Gastroesophageal sphincter (tissue), 4 donors: Measurements from ENCODE around the gene PGR. TPM values are rescaled to one million over a fixed set of nuclear protein-coding genes. Genes with fewer than 3 reads are reported as not detected.

ENCODE experiments used
- ATAC-seq: fragments of 150-250 bp; one replicate; pipeline ENCODE4 v1.9.1; 2016; ENCODE audit warnings: mild to moderate bottlenecking, moderate library complexity
- H3K27ac ChIP-seq, 4 donors: fragments of 200-600 bp; sonication (generic) in 3 of 4; 1 replicate in 3 of 4; 2 replicates in 1 of 4; pipeline ENCODE4 v1.5.1; 2016 to 2019
- H3K27me3 ChIP-seq: fragments of 200-600 bp; sonication (generic); one replicate; pipeline ENCODE4 v1.5.1; 2019
- H3K36me3 ChIP-seq, 2 donors: fragments of 200-600 bp; sonication (generic); one replicate each; pipeline ENCODE4 v1.5.1; 2019; ENCODE audit warnings: control low read depth in 1 of 2
- H3K4me1 ChIP-seq, 3 donors: fragments of 200-600 bp; sonication (generic); 1 replicate in 2 of 3; 2 replicates in 1 of 3; pipeline ENCODE4 v1.5.1; 2016 to 2019; ENCODE audit warnings: control low read depth in 2 of 3
- H3K4me3 ChIP-seq, 2 donors: fragments of 200-600 bp; sonication (generic); one replicate each; pipeline ENCODE4 v1.5.1; 2019; ENCODE audit warnings: mild to moderate bottlenecking in 1 of 2, moderate library complexity in 1 of 2
- H3K9me3 ChIP-seq, 3 donors: fragments of 200-600 bp; sonication (generic); one replicate each; pipeline ENCODE4 v1.5.1; 2017 to 2019; ENCODE audit warnings: control low read depth in 2 of 3
- CTCF ChIP-seq, 4 experiments: fragments of 200-600 bp in 2 of 4; fragments of 450-650 bp in 2 of 4; sonication (generic) in 1 of 4; IDR thresholded peaks; one replicate each; pipeline ENCODE4 v1.5.1; 2017 to 2019; ENCODE audit warnings: antibody characterized with exemption in 4 of 4, mild to moderate bottlenecking in 2 of 4, moderate library complexity in 2 of 4
- EP300 ChIP-seq: sonication (generic); formaldehyde crosslinking; IDR thresholded peaks from one replicate; pipeline ENCODE4 v1.6.1; 2017; ENCODE audit warnings: antibody characterized with exemption, mild to moderate bottlenecking
- POLR2A ChIP-seq, 2 donors: fragments of 450-650 bp; IDR thresholded peaks; one replicate each; pipeline ENCODE4 v1.6.1; 2017; ENCODE audit warnings: antibody characterized with exemption in 2 of 2, mild to moderate bottlenecking in 2 of 2, moderate library complexity in 1 of 2
- POLR2AphosphoS5 ChIP-seq: sonication (generic); formaldehyde crosslinking; IDR thresholded peaks from one replicate; pipeline ENCODE4 v1.6.1; 2017; ENCODE audit warnings: antibody characterized with exemption
- WGBS, 2 donors: methylation state at CpG; one replicate each; pipeline ENCODE4 v1.1.5; 2018; ENCODE audit warnings: low coverage in 1 of 2; 5-methylcytosine and 5-hydroxymethylcytosine counted together
- total RNA-seq, 4 donors: library from RNA; depleted of rRNA; stranded (reverse); fragments of >200 nt; gene quantifications; one replicate each; pipeline ENCODE4 v1.1.0, GENCODE V29; 2016

PGR gene
- total RNA-seq, 4 donors from 2014 or later: 5.1 to 11.3 (median 9.2) TPM

GRCh38 chr11:101127197-101127698, 2.4 kb downstream of the PGR start:
- peaks cover 0 to 46% (median 5%) of the 10 kb centered on the region in 3 donors for H3K4me1 ChIP-seq
- no peak for TF ChIP-seq CTCF (IDR thresholded peaks at IDR 0.05)
- no peak for TF ChIP-seq EP300
- TF ChIP-seq POLR2AphosphoS5: no peak
- TF ChIP-seq POLR2A (IDR thresholded peaks at IDR 0.05): no peak
- peak overlapping the region; percentile 45 to 89 (median 84) for H3K27ac ChIP-seq
- ATAC-seq: peak; percentile 64
- peak overlapping the region; percentile 52 to 73 for H3K4me3 ChIP-seq
- peaks cover 43% of the 10 kb centered on the region for H3K27me3 ChIP-seq
- H3K9me3 ChIP-seq: no peaks in the 10 kb centered on the region
- H3K36me3 ChIP-seq: no peaks in the 10 kb centered on the region
- WGBS, 2 donors: 2 to 13% methylated on average over 3 to 20 of the region's 55 CpGs

GRCh38 chr11:101126551-101127196, 2.9 kb downstream of the PGR start:
- WGBS, 2 donors: 5 to 9% methylated on average over 9 to 17 of the region's 18 CpGs
- ATAC-seq: no peak
- peaks cover 41% of the 10 kb centered on the region for H3K27me3 ChIP-seq
- no peaks in the 10 kb centered on the region for H3K9me3 ChIP-seq
- peaks cover 0 to 46% (median 5%) of the 10 kb centered on the region in 3 donors for H3K4me1 ChIP-seq
- no peaks in the 10 kb centered on the region for H3K36me3 ChIP-seq
- H3K4me3 ChIP-seq: peak overlapping the region; percentile 52 to 73
- H3K27ac ChIP-seq: peak overlapping the region; percentile 45 to 89 (median 84)
- TF ChIP-seq EP300 (no peak), POLR2A (IDR thresholded peaks at IDR 0.05) (no peak), POLR2AphosphoS5 (no peak), CTCF (IDR thresholded peaks at IDR 0.05) (no peak)

- ATAC-seq: no peak
- TF ChIP-seq POLR2A (IDR thresholded peaks at IDR 0.05) (no peak), EP300 (no peak), CTCF (IDR thresholded peaks at IDR 0.05) (no peak), POLR2AphosphoS5 (no peak)
- no peaks in the 10 kb centered on the region for H3K36me3 ChIP-seq
- 54 to 60% methylated on average over 4 of the region's 4 CpGs for WGBS, 2 donors
- no peak overlapping the region for H3K4me3 ChIP-seq
- H3K27me3 ChIP-seq: no peaks in the 10 kb centered on the region
- no peak overlapping the region for H3K27ac ChIP-seq
- no peaks in the 10 kb centered on the region for H3K9me3 ChIP-seq
- H3K4me1 ChIP-seq: no peaks in the 10 kb centered on the region
Measured at GRCh38 chr11:101115671-101116160, 13.9 kb downstream of the PGR start.

- Histone ChIP-seq H3K27me3 (no peaks in the 10 kb centered on the region), H3K9me3 (no peaks in the 10 kb centered on the region), H3K36me3 (no peaks in the 10 kb centered on the region), H3K4me3 (no peak overlapping the region), H3K27ac (no peak overlapping the region), H3K4me1 (no peaks in the 10 kb centered on the region)
- ATAC-seq: no peak
- no peak for TF ChIP-seq POLR2AphosphoS5
- no peak for TF ChIP-seq CTCF (IDR thresholded peaks at IDR 0.05)
- TF ChIP-seq POLR2A (IDR thresholded peaks at IDR 0.05): no peak
- TF ChIP-seq EP300: no peak
- 83% methylated on average over 2 of the region's 2 CpGs; no CpG with 5 or more reads in 1 of the 2 donors for WGBS, 2 donors
Measured at GRCh38 chr11:101113540-101113939, 16.1 kb downstream of the PGR start.

GRCh38 chr11:101104716-101105115, 24.9 kb downstream of the PGR start:
- Histone ChIP-seq H3K27ac (no peak overlapping the region), H3K27me3 (no peaks in the 10 kb centered on the region), H3K36me3 (no peaks in the 10 kb centered on the region), H3K4me1 (no peaks in the 10 kb centered on the region), H3K4me3 (no peak overlapping the region), H3K9me3 (no peaks in the 10 kb centered on the region)
- TF ChIP-seq EP300: no peak
- ATAC-seq: no peak
